Astrocyte of the spinal cord (primary cell): ENCODE results near the gene PRR36.
"Not testable (repeated sequence)": the region's sequence is repeated elsewhere in the genome, so short reads cannot be mapped to it uniquely, and the experiment has no call there.

ENCODE experiments used
- DNase-seq: peaks from one replicate; pipeline ENCODE4 v3.0.0; 2011; ENCODE audit warnings: low read depth, low spot score
- H3K4me3 ChIP-seq: 2 replicates; pipeline ENCODE4 v1.5.1; 2011; ENCODE audit warnings: low read depth, mild to moderate bottlenecking, low read length, moderate library complexity
- in situ Hi-C: cut with HindIII; loops from 2 replicates; pipeline ENCODE4 v1.10.0; 2017; ENCODE audit warnings: low sequenced_read_pairs
- TF ChIP-seq, protein P1 (sequence below): IDR thresholded peaks from 2 replicates; pipeline ENCODE4 v1.5.1; 2012; ENCODE audit warnings: low read depth, mild to moderate bottlenecking, low read length, inconsistent platforms

The PRR36 gene

GRCh38 chr19:7897292-7897691 is 23.1 kb upstream of the PRR36 start:
- DNase-seq, result no peak
- H3K4me3 ChIP-seq, result no peak overlapping the region
- in situ Hi-C loops, result no loop called here
- TF ChIP-seq, protein P1, sequence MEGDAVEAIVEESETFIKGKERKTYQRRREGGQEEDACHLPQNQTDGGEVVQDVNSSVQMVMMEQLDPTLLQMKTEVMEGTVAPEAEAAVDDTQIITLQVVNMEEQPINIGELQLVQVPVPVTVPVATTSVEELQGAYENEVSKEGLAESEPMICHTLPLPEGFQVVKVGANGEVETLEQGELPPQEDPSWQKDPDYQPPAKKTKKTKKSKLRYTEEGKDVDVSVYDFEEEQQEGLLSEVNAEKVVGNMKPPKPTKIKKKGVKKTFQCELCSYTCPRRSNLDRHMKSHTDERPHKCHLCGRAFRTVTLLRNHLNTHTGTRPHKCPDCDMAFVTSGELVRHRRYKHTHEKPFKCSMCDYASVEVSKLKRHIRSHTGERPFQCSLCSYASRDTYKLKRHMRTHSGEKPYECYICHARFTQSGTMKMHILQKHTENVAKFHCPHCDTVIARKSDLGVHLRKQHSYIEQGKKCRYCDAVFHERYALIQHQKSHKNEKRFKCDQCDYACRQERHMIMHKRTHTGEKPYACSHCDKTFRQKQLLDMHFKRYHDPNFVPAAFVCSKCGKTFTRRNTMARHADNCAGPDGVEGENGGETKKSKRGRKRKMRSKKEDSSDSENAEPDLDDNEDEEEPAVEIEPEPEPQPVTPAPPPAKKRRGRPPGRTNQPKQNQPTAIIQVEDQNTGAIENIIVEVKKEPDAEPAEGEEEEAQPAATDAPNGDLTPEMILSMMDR, result no peak

DNA sequence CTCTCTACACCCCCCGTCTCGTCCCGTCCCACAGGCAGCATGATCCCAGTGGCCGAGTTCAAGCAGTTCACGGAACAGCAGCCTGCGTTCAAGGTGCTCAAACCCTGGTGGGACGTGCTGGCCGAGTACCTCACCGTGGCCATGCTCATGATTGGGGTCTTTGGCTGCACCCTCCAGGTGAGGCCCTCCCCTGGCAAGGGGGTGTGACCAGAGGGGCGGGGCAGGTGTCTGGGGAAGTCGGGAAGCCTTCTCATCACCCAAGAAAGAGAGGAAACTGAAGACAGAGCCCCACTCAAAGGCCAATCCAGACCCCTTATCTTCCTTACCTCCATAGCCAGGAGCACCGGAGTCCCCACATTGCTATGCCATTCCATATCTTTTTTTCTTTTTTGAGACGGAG is 21.4 kb upstream of the PRR36 start:
- in situ Hi-C loops, result no loop called here
- TF ChIP-seq, protein P1, result no peak
- DNase-seq, result no peak
- H3K4me3 ChIP-seq, result no peak overlapping the region

DNA sequence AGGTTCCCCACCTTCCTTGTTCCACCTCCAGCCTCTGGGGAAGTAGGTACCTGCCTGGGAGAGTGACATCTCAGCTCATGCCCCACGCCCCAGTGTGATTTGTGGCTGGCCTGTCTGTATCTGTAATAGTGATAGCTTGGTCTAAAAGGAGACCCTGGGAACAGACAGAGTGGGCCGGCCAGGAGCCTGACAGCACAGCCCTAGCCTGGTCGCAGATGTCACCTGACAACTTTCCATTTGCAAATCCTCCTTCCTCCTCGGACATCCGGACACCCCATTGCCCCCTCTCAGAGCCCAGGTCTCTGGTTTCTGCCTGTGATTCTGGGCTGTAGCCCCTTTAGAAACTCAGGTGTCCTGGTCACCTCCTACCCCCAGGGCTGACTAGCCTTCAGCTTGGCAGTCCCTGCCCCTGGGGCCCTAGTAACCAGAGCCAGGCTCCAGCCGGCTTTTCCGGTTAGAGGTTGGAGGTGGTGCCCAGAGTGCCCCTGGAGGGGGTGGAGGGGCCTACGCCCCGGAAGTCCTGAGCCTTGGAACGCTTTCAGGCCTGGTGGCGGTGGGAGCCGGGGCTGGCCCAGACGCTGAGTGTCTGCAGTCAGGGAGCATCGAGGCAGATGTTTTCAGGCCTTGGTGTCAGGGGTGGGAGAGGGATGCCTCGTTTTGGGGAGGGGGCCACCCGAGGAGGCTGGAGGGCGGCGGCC is 20.6 kb upstream of the PRR36 start:
- in situ Hi-C loops, result no loop called here
- TF ChIP-seq, protein P1, result no peak

GRCh38 chr19:7893362-7894101 is 19.3 kb upstream of the PRR36 start:
- in situ Hi-C loops, H3K4me3 ChIP-seq: not testable (repeated sequence)
- peak; percentile 51 for DNase-seq

More for the DNA sequence above, 20.6 kb upstream of the PRR36 start:
- H3K4me3 ChIP-seq, result no peak overlapping the region
- DNase-seq, result no peak

GRCh38 chr19:7888826-7889217 is 14.6 kb upstream of the PRR36 start:
- in situ Hi-C loops, result no loop called here
- H3K4me3 ChIP-seq, result peak overlapping the region; percentile 63
- TF ChIP-seq, protein P1, result no peak

DNA sequence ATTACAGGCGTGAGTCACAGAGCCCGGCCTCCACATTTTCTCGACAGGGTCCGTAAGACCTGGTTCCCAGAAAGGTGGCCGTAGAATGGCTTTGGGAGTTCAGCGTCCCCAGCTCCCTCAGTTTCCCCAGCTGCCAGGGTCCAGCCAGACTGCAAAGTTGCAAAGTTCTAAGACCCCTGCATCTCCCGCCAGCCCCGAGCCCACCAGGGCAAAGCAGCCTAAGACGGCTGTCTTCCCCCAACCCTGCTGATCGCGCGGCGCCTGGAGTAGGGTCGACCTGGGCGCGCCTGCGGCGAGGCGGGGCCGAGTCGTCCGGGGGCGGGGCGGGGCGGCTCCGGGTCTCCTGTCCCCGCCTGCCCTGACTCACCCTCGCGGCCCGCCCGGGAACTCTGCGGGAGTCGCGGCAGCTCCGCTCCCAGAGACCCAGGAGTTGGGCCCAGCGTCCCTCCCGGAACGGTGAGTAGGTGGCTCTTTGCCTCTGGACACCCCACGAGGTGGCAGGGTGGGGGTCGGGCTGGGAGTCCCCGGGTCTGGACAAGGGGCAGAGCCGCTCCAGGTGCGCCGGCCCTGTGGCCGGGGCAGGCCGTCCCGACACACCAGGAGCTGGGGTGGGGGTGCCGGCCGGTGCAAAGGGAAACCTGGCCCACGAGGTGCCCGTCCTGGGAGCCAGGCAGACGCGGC is 14.1 kb upstream of the PRR36 start, which contains the start of gene LRRC8E:
TSS of gene LRRC8E (plus strand) at position 366 of the 681 bp plus-strand sequence. CDS start 7,094 bp downstream, outside the sequence.
- TF ChIP-seq, protein P1, result no peak
- in situ Hi-C loops, result no loop called here
- peak; percentile 67 for DNase-seq
- H3K4me3 ChIP-seq, result peak within 1 kb of the TSS; percentile 63

More at GRCh38 chr19:7888826-7889217, 14.6 kb upstream of the PRR36 start:
- DNase-seq, result no peak
